DND-41 (cell line): ENCODE data around the gene AGK.

ENCODE experiments used
- CTCF ChIP-seq: IDR thresholded peaks from 2 replicates; pipeline ENCODE4 v1.5.1; 2012; ENCODE audit warnings: borderline replicate concordance, low read length, moderate library complexity, mild to moderate bottlenecking; ENCODE audit not compliant: poor library complexity, severe bottlenecking; ENCODE audit errors: extremely low read depth
- EZH2 ChIP-seq: IDR thresholded peaks from 3 replicates; pipeline ENCODE4 v1.6.1; 2012; ENCODE audit warnings: borderline replicate concordance, low read depth, mild to moderate bottlenecking, moderate library complexity, low read length, inconsistent platforms; ENCODE audit not compliant: severe bottlenecking

DNA sequence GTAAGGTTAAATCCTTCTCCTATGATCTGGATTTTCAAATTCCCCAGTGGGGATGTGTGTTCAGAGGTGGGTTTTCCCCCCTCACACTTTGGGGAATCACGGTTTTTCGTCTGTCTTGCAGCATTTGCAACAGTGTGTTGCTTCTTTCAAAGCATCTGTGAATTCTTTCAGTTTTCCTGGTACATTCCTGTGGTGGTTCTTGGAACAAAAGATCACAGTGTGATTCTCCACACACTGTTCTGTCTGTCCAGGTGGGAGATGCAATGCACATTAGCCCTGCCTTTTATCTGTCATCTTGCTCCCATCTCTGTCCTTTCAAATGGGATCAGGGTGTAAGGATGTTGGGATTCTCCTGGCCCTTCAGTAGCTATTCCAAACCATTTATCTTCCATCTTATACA is 11.8 kb downstream of the AGK start:
- no peak for TF ChIP-seq CTCF
- no peak for TF ChIP-seq EZH2
